ENCODE measurements around the gene GGA3. TPM values are rescaled to one million over a fixed set of nuclear protein-coding genes. Genes with fewer than 3 reads are reported as not detected.
"Not testable (repeated sequence)": the region's sequence is repeated elsewhere in the genome, so short reads cannot be mapped to it uniquely, and the experiment has no call there.

The GGA3 gene
- polyA plus RNA-seq, 1 donor (not counting 4 experiments of a cell fraction or from before 2014, with no cell fraction given): 25.2 TPM

GRCh38 chr17:75287221-75287620 lies 25.8 kb upstream of the GGA3 start:
- Histone ChIP-seq H3K27me3 (ENCODE audit: control insufficient read depth, extremely low read depth, insufficient read depth, low read length) (no peaks in the 10 kb centered on the region), H3K27ac (ENCODE audit: control insufficient read depth, insufficient read depth, low read length) (no peak overlapping the region), H3K9ac (ENCODE audit: control insufficient read depth, extremely low read depth, insufficient read depth, low read length) (no peak overlapping the region), H3K9me3 (ENCODE audit: control insufficient read depth, low read depth, low read length) (no peaks in the 10 kb centered on the region), H3K79me2 (ENCODE audit: control insufficient read depth, insufficient read depth, low read length) (peaks cover 7% of the 10 kb centered on the region), H3K4me3 (ENCODE audit: control insufficient read depth in 2 of 3, extremely low read depth in 1 of 3, insufficient read depth in 2 of 3, low read depth in 1 of 3, low read length in 3 of 3) (no peak overlapping the region), H3K4me1 (ENCODE audit: control insufficient read depth, extremely low read depth, insufficient read depth, low read length) (peaks cover 10% of the 10 kb centered on the region), H3K4me2 (ENCODE audit: control insufficient read depth, extremely low read depth, insufficient read depth, low read depth, low read length) (no peak overlapping the region), H3K9me1 (ENCODE audit: control insufficient read depth, extremely low read depth, insufficient read depth, low read length) (no peaks in the 10 kb centered on the region), H3K36me3 (ENCODE audit: control insufficient read depth in 2 of 2, extremely low read depth in 1 of 2, insufficient read depth in 2 of 2, low read length in 2 of 2) (peaks cover 3 to 10% of the 10 kb centered on the region in 2 experiments), H2AFZ (ENCODE audit: control insufficient read depth, low read length) (no peak overlapping the region), H4K20me1 (ENCODE audit: control insufficient read depth, extremely low read depth, insufficient read depth, low read length) (no peaks in the 10 kb centered on the region)
- dilution Hi-C loops (cut with MboI; ENCODE audit: extremely low pct_ligation_motif_present, low sequenced_read_pairs): no loop called here
- TF ChIP-seq, protein P1, sequence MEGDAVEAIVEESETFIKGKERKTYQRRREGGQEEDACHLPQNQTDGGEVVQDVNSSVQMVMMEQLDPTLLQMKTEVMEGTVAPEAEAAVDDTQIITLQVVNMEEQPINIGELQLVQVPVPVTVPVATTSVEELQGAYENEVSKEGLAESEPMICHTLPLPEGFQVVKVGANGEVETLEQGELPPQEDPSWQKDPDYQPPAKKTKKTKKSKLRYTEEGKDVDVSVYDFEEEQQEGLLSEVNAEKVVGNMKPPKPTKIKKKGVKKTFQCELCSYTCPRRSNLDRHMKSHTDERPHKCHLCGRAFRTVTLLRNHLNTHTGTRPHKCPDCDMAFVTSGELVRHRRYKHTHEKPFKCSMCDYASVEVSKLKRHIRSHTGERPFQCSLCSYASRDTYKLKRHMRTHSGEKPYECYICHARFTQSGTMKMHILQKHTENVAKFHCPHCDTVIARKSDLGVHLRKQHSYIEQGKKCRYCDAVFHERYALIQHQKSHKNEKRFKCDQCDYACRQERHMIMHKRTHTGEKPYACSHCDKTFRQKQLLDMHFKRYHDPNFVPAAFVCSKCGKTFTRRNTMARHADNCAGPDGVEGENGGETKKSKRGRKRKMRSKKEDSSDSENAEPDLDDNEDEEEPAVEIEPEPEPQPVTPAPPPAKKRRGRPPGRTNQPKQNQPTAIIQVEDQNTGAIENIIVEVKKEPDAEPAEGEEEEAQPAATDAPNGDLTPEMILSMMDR (optimal IDR thresholded peaks at IDR 0.05 in 1 of 3, IDR thresholded peaks at IDR 0.05 in 1 of 3, conservative IDR thresholded peaks at IDR 0.05 in 1 of 3; ENCODE audit: extremely low read depth in 1 of 3, insufficient read depth in 2 of 3, low read length in 3 of 3): no peak
- no peak for TF ChIP-seq EZH2 (IDR thresholded peaks at IDR 0.05; ENCODE audit: low read length)
- DNase-seq (ENCODE audit: low read depth, low spot score) (no peak), FAIRE-seq (no peak)

- Histone ChIP-seq H3K36me3 (ENCODE audit: control insufficient read depth in 2 of 2, extremely low read depth in 1 of 2, insufficient read depth in 2 of 2, low read length in 2 of 2) (peaks cover 3 to 10% of the 10 kb centered on the region in 2 experiments), H3K9ac (ENCODE audit: control insufficient read depth, extremely low read depth, insufficient read depth, low read length) (no peak overlapping the region), H3K27me3 (ENCODE audit: control insufficient read depth, extremely low read depth, insufficient read depth, low read length) (no peaks in the 10 kb centered on the region), H2AFZ (ENCODE audit: control insufficient read depth, low read length) (no peak overlapping the region), H3K79me2 (ENCODE audit: control insufficient read depth, insufficient read depth, low read length) (peaks cover 7% of the 10 kb centered on the region), H4K20me1 (ENCODE audit: control insufficient read depth, extremely low read depth, insufficient read depth, low read length) (no peaks in the 10 kb centered on the region), H3K4me1 (ENCODE audit: control insufficient read depth, extremely low read depth, insufficient read depth, low read length) (peaks cover 10% of the 10 kb centered on the region), H3K9me3 (ENCODE audit: control insufficient read depth, low read depth, low read length) (no peaks in the 10 kb centered on the region), H3K4me3 (ENCODE audit: control insufficient read depth in 2 of 3, extremely low read depth in 1 of 3, insufficient read depth in 2 of 3, low read depth in 1 of 3, low read length in 3 of 3) (no peak overlapping the region), H3K4me2 (ENCODE audit: control insufficient read depth, extremely low read depth, insufficient read depth, low read depth, low read length) (no peak overlapping the region), H3K27ac (ENCODE audit: control insufficient read depth, insufficient read depth, low read length) (no peak overlapping the region), H3K9me1 (ENCODE audit: control insufficient read depth, extremely low read depth, insufficient read depth, low read length) (no peaks in the 10 kb centered on the region)
- TF ChIP-seq, protein P1 (optimal IDR thresholded peaks at IDR 0.05 in 1 of 3, IDR thresholded peaks at IDR 0.05 in 1 of 3, conservative IDR thresholded peaks at IDR 0.05 in 1 of 3; ENCODE audit: extremely low read depth in 1 of 3, insufficient read depth in 2 of 3, low read length in 3 of 3): no peak
- no peak for TF ChIP-seq EZH2 (IDR thresholded peaks at IDR 0.05; ENCODE audit: low read length)
- no peak for FAIRE-seq
- dilution Hi-C loops (cut with MboI; ENCODE audit: extremely low pct_ligation_motif_present, low sequenced_read_pairs): no loop called here
- no peak for DNase-seq (ENCODE audit: low read depth, low spot score)
These were observed 23.7 kb upstream of the GGA3 start for GRCh38 chr17:75285123-75285522.

DNA sequence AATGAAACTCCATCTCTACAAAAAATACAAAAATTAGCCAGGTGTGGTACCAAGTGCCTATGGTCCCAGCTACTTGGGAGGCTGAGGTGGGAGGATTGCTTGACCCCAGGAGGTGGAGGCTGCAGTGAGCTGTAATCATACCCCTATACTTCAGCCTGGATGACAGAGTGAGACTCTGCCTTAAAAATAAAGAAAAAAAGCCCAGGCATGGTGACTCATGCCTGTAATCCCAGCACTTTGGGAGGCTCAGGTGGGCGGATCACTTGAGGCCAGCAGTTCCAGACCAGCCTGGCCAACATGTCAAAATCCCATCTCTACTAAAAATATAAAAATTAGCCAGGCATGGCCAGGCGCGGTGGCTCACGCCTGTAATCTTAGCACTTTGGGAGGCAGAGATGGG lies 18.8 kb upstream of the GGA3 start:
- H3K27ac ChIP-seq (ENCODE audit: control insufficient read depth, insufficient read depth, low read length); H3K9me3 ChIP-seq (ENCODE audit: control insufficient read depth, low read depth, low read length); H3K79me2 ChIP-seq (ENCODE audit: control insufficient read depth, insufficient read depth, low read length); FAIRE-seq; H3K9me1 ChIP-seq (ENCODE audit: control insufficient read depth, extremely low read depth, insufficient read depth, low read length); H2AFZ ChIP-seq (ENCODE audit: control insufficient read depth, low read length); H3K36me3 ChIP-seq (ENCODE audit: control insufficient read depth in 2 of 2, extremely low read depth in 1 of 2, insufficient read depth in 2 of 2, low read length in 2 of 2); H3K4me1 ChIP-seq (ENCODE audit: control insufficient read depth, extremely low read depth, insufficient read depth, low read length); H3K27me3 ChIP-seq (ENCODE audit: control insufficient read depth, extremely low read depth, insufficient read depth, low read length); H4K20me1 ChIP-seq (ENCODE audit: control insufficient read depth, extremely low read depth, insufficient read depth, low read length); dilution Hi-C loops (cut with MboI; ENCODE audit: extremely low pct_ligation_motif_present, low sequenced_read_pairs); H3K9ac ChIP-seq (ENCODE audit: control insufficient read depth, extremely low read depth, insufficient read depth, low read length); H3K4me2 ChIP-seq (ENCODE audit: control insufficient read depth, extremely low read depth, insufficient read depth, low read depth, low read length); DNase-seq (ENCODE audit: low read depth, low spot score); H3K4me3 ChIP-seq (ENCODE audit: control insufficient read depth in 2 of 3, extremely low read depth in 1 of 3, insufficient read depth in 2 of 3, low read depth in 1 of 3, low read length in 3 of 3): not testable (repeated sequence)
